Gastroesophageal sphincter (tissue), 3 donors: ENCODE results near the gene RNF40.

Source experiments
- CTCF ChIP-seq, 4 experiments: fragments of 200-600 bp in 2 of 4; fragments of 450-650 bp in 2 of 4; sonication (generic) in 1 of 4; IDR thresholded peaks; one replicate each; pipeline ENCODE4 v1.5.1; 2017 to 2019; ENCODE audit warnings: antibody characterized with exemption in 4 of 4, mild to moderate bottlenecking in 2 of 4, moderate library complexity in 2 of 4
- EP300 ChIP-seq: sonication (generic); formaldehyde crosslinking; IDR thresholded peaks from one replicate; pipeline ENCODE4 v1.6.1; 2017; ENCODE audit warnings: antibody characterized with exemption, mild to moderate bottlenecking
- POLR2A ChIP-seq, 2 donors: fragments of 450-650 bp; IDR thresholded peaks; one replicate each; pipeline ENCODE4 v1.6.1; 2017; ENCODE audit warnings: antibody characterized with exemption in 2 of 2, mild to moderate bottlenecking in 2 of 2, moderate library complexity in 1 of 2
- POLR2AphosphoS5 ChIP-seq: sonication (generic); formaldehyde crosslinking; IDR thresholded peaks from one replicate; pipeline ENCODE4 v1.6.1; 2017; ENCODE audit warnings: antibody characterized with exemption

- TF ChIP-seq CTCF (IDR thresholded peaks at IDR 0.05) (no peak), POLR2AphosphoS5 (no peak), POLR2A (IDR thresholded peaks at IDR 0.05) (no peak), EP300 (no peak)
Observed at GRCh38 chr16:30753596-30753995, 8.5 kb upstream of the RNF40 start.
